Aorta (tissue), 5 donors: ENCODE measurements around the gene TNP2. TPM values are rescaled to one million over a fixed set of nuclear protein-coding genes. Genes with fewer than 3 reads are reported as not detected.

Experiments
- ATAC-seq: fragments of 200-7000 bp; cut with Tn5 transposase; one replicate; pipeline ENCODE4 v1.9.1; 2022; ENCODE audit warnings: moderate library complexity; ENCODE audit not compliant: low FRiP score
- DNase-seq, 2 donors: peaks; one replicate each; pipeline ENCODE4 v3.0.0-alpha.2; 2020
- H3K27ac ChIP-seq, 2 donors: one replicate each; pipeline ENCODE4 v1.5.1; 2013; ENCODE audit warnings: low read length in 2 of 2, mild to moderate bottlenecking in 2 of 2, moderate library complexity in 2 of 2, control low read depth in 1 of 2, inconsistent platforms in 1 of 2, low read depth in 1 of 2
- H3K27me3 ChIP-seq, 2 donors: one replicate each; pipeline ENCODE4 v1.6.1; 2013; ENCODE audit warnings: control low read depth in 1 of 2, low read length in 1 of 2, mild to moderate bottlenecking in 1 of 2, moderate library complexity in 1 of 2; ENCODE audit not compliant: insufficient read depth in 2 of 2, control insufficient read depth in 1 of 2
- H3K36me3 ChIP-seq, 2 donors: one replicate each; pipeline ENCODE4 v1.6.1; 2013; ENCODE audit warnings: control low read depth in 1 of 2, low read length in 1 of 2, mild to moderate bottlenecking in 1 of 2; ENCODE audit not compliant: insufficient read depth in 2 of 2, control insufficient read depth in 1 of 2
- H3K4me1 ChIP-seq, 2 donors: one replicate each; pipeline ENCODE4 v1.6.1; 2013; ENCODE audit warnings: low read length in 2 of 2, control low read depth in 1 of 2, mild to moderate bottlenecking in 1 of 2, moderate library complexity in 1 of 2; ENCODE audit not compliant: insufficient read depth in 2 of 2, control insufficient read depth in 1 of 2
- H3K4me3 ChIP-seq, 2 donors: one replicate each; pipeline ENCODE4 v1.5.1; 2013; ENCODE audit warnings: low read length in 2 of 2, control low read depth in 1 of 2, mild to moderate bottlenecking in 1 of 2
- H3K9me3 ChIP-seq: one replicate; pipeline ENCODE4 v1.6.1; 2013; ENCODE audit warnings: mild to moderate bottlenecking, low read length; ENCODE audit not compliant: control insufficient read depth
- WGBS, 2 donors: extraction: QIAGEN DNeasy Blood & Tissue Kit; methylation state at CpG; one replicate each; pipeline ENCODE4 v1.1.7; 2013; 5-methylcytosine and 5-hydroxymethylcytosine counted together
- intact Hi-C, 2 donors: fragments of 100-400 bp; cut with DNase I; formaldehyde crosslinking; loops; one replicate each; pipeline versions ENCODE4 v1.14.2 to v1.15.0; 2022
- polyA plus RNA-seq, 2 donors: library from polyadenylated mRNA; stranded (reverse); fragments of 200-250 nt; gene quantifications; one replicate each; pipeline ENCODE4 v1.2.3, GENCODE V29; 2013
- total RNA-seq, 2 donors: library from RNA; stranded (reverse); fragmentation: NEBNext Ultra II Directional; extraction: Animal tissue kit (Norgen Biotek cat#: 25700); gene quantifications; one replicate each; pipeline ENCODE4 v1.2.1, GENCODE V29; 2021
- donor health status: healthy with polysubstance abuse.
- donor health status: Bipolar disorder and iron deficiency.
- donor health status: DM: no; HTN: no; CAD: no.
- donor health status: DM: no; HTN: no; CAD: no.
- donor health status: DM: yes; HTN: yes; CAD: no.

The TNP2 gene
- total and polyA plus RNA-seq, 4 donors: not detected

DNA sequence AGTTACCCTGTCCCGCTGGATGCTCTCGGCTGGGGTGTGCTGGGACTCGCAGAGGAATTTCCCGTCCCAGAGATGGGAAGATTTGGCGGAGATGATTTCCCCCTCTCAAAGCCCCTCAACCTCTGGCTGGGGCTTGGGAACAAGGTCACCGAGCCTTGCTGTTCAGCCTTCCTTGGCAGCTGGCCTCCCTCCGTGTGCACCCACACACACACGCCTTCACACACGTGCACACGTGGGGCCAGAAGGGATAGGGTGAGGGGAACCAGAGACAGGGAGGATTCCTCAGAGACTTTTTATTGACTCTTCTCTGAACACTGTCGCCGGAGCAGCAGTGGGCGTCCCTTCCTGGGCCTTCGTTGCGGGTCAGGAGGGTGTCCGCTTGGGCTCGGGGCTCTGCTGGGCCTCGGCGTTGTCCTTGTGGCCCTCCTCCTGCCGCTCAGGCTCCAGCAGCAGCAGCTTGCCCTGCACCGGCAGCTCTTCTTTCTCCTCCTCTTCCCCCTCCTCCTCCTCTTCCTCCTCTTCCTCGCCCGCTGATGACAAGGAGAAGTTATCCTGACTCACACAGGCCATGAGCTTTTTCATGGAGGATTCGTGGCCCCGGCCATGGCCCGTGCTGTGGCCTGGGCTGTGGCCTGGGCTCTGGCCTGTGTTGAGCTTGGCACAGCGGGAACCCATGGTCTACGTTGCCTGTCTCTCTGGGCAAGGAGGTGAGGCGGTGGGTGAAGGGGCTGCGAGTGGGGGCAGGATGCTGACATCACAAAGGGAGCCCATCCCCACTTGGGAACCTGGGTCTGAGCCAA lies 4.0 kb upstream of the TNP2 start, which contains the start of gene PRM3:
PRM3 (minus strand) TSS at position 709 of the 800 bp plus-strand sequence; CDS start at position 675, 34 bp downstream.
- Histone ChIP-seq H3K27me3 (no peaks in the 10 kb centered on the region), H3K9me3 (no peaks in the 10 kb centered on the region), H3K4me3 (no peak within 1 kb of the TSS), H3K36me3 (no peaks in the 10 kb centered on the region), H3K27ac (no peak within 1 kb of the TSS), H3K4me1 (no peaks in the 10 kb centered on the region)
- ATAC-seq (no peak), DNase-seq (no peak)
- 87 to 88% methylated on average over 29 to 30 of the region's 30 CpGs for WGBS, 2 donors
- intact Hi-C loops: no loop called here

DNA sequence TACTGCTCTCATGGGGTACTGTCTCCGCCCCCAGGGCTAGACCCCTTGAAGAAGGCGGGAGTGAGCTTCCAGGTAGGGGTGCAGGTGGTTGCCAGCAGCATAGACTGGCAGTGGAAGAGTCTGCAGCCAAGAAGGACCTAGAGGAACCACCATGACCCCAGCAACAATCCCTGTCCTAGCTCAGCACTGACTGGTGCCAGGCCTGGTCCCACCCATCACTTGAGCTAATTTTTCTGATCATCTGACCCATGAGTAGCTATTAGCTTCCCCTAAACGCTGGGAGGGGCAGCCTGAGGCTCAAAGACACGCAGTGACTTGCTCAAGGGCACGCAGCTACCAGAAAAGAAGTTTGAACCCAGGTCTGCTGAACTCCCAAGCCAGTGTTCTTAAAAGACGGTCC lies 3.4 kb upstream of the TNP2 start:
- no peaks in the 10 kb centered on the region for H3K9me3 ChIP-seq
- H3K36me3 ChIP-seq: no peaks in the 10 kb centered on the region
- WGBS, 2 donors: 91% methylated on average over 6 of the region's 6 CpGs
- H3K4me1 ChIP-seq: no peaks in the 10 kb centered on the region
- no peak overlapping the region for H3K4me3 ChIP-seq
- DNase-seq (no peak), ATAC-seq (no peak)
- H3K27me3 ChIP-seq: no peaks in the 10 kb centered on the region
- H3K27ac ChIP-seq: no peak overlapping the region
- intact Hi-C loops: no loop called here

DNA sequence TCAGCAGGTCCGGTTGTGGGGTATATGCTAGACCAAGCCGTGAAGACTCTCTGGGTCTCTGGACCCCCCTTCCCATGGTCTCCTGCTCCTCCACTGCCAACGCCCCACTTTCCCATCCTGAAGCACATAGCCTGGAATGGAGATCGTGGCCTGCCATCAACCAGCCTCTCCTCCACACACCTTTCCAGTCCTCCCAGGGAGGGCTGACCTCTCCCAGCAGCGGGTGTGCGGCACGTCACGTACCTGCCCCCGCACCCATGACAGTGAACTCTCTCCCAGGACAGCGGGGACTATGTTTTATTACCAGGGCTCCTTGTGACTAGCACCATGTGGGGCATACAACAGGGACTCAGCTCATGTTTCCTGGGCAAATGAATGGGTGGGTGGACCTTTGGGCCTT lies 2.5 kb upstream of the TNP2 start:
- Histone ChIP-seq H3K4me1 (no peaks in the 10 kb centered on the region), H3K9me3 (no peaks in the 10 kb centered on the region), H3K4me3 (no peak overlapping the region), H3K27ac (no peak overlapping the region), H3K27me3 (no peaks in the 10 kb centered on the region), H3K36me3 (no peaks in the 10 kb centered on the region)
- DNase-seq (no peak), ATAC-seq (no peak)
- intact Hi-C loops: no loop called here
- 96 to 98% methylated on average over 10 of the region's 10 CpGs for WGBS, 2 donors

DNA sequence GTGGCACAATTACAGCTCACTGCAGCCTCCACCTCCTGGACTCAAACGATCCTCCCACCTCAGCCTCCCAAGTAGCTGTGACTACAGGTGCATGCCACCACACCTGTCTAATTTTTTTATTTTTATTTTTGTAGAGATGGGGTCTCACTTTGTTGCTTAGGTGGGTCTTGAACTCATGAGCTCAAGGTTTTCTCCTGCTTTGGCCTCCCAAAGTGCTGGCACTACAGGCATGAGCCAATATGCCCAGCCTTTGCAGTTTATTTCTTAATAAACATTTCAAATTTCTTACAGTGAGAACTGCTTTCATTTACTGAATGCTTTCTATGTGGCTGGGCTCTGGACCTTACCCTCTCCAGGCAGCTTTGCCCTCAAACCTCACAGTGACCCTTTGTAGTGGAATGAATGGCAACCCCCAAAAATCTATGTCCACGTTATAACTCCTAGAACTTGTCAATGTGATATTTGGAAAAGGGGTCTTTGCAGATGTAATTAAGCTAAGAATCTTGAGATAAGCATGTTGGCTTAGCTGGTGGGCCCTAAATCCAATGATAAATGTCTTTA lies 1.6 kb upstream of the TNP2 start:
- no peak overlapping the region for H3K27ac ChIP-seq
- no peak for ATAC-seq
- H3K27me3 ChIP-seq: no peaks in the 10 kb centered on the region
- H3K36me3 ChIP-seq: no peaks in the 10 kb centered on the region
- WGBS, 2 donors: 93 to 97% methylated on average over 2 of the region's 2 CpGs
- intact Hi-C loops: no loop called here
- H3K4me1 ChIP-seq: no peaks in the 10 kb centered on the region
- H3K9me3 ChIP-seq: no peaks in the 10 kb centered on the region
- no peak overlapping the region for H3K4me3 ChIP-seq
- no peak for DNase-seq

GRCh38 chr16:11265124-11265523 lies 4.0 kb downstream of the TNP2 start:
- ATAC-seq (no peak), DNase-seq (no peak)
- no peaks in the 10 kb centered on the region for H3K27me3 ChIP-seq
- no peak overlapping the region for H3K4me3 ChIP-seq
- no peaks in the 10 kb centered on the region for H3K9me3 ChIP-seq
- H3K4me1 ChIP-seq: no peaks in the 10 kb centered on the region
- intact Hi-C loops: no loop called here
- no peaks in the 10 kb centered on the region for H3K36me3 ChIP-seq
- WGBS, 2 donors: 70 to 80% methylated on average over 7 of the region's 7 CpGs
- no peak overlapping the region for H3K27ac ChIP-seq

DNA sequence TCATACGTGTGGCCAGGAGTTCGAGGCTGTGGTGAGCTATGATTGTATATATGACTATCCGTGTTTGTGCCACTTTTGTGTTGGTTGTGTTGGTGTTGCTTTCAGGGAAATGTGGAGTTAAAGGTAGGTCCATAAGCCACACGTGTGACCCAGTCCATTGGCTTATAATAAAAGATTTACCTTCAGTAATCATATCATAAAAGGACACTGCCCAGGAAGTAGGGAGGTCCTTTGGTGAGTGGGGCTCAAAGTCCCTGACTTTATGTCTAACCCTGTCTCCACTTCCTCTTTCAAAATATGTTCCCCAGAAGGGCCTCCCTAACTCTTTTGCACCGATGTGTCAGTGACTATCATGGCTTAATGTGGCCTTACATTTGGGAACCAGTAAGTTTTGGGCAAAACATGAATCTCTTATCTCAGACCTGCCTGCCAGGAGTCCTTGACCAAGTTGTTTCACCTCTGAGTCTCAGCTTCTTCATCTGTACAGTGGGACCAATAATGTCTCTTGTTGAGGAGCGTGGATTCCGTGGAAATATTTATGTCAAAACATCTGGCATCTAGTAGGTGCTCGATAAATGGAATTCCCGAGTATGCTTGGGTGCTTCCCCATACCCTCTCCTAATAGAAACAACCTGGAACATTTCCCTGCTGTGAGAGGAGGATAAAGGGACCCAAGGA lies 4.8 kb downstream of the TNP2 start:
- DNase-seq: no peak
- 83 to 87% methylated on average over 9 of the region's 9 CpGs for WGBS, 2 donors
- Histone ChIP-seq H3K27me3 (no peaks in the 10 kb centered on the region), H3K4me3 (no peak overlapping the region), H3K36me3 (no peaks in the 10 kb centered on the region), H3K27ac (no peak overlapping the region), H3K4me1 (no peaks in the 10 kb centered on the region), H3K9me3 (no peaks in the 10 kb centered on the region)
- intact Hi-C loops: no loop called here
- ATAC-seq: no peak

GRCh38 chr16:11263737-11264136 lies 5.4 kb downstream of the TNP2 start:
- DNase-seq (no peak), ATAC-seq (no peak)
- no peaks in the 10 kb centered on the region for H3K9me3 ChIP-seq
- H3K4me1 ChIP-seq: no peaks in the 10 kb centered on the region
- 71 to 72% methylated on average over 4 of the region's 4 CpGs for WGBS, 2 donors
- no peak overlapping the region for H3K4me3 ChIP-seq
- H3K27me3 ChIP-seq: no peaks in the 10 kb centered on the region
- H3K36me3 ChIP-seq: no peaks in the 10 kb centered on the region
- no peak overlapping the region for H3K27ac ChIP-seq
- intact Hi-C loops: no loop called here

DNA sequence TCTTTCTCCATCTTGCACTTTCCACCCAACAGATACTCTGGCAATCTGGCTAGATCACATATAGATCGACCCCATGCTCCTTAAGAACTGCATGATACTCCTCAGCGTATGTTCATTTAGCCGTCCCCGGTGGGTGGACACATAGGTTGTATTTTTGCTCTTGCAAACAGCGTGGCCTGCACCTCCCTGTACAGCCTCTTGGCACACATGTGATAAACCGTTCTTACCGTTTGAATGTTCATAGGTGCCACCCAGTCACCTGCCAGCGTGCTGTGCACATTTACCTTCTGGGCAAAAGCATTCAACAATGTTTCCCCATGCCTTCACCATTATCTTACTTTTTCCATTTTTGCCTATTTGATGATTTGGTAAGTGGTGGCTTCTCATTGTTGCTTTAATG lies 6.2 kb downstream of the TNP2 start:
- Histone ChIP-seq H3K36me3 (no peaks in the 10 kb centered on the region), H3K4me1 (no peaks in the 10 kb centered on the region), H3K4me3 (no peak overlapping the region), H3K9me3 (no peaks in the 10 kb centered on the region), H3K27ac (no peak overlapping the region), H3K27me3 (no peaks in the 10 kb centered on the region)
- ATAC-seq (no peak), DNase-seq (no peak)
- WGBS, 2 donors: 87 to 90% methylated on average over 8 of the region's 8 CpGs
- intact Hi-C loops: no loop called here

DNA sequence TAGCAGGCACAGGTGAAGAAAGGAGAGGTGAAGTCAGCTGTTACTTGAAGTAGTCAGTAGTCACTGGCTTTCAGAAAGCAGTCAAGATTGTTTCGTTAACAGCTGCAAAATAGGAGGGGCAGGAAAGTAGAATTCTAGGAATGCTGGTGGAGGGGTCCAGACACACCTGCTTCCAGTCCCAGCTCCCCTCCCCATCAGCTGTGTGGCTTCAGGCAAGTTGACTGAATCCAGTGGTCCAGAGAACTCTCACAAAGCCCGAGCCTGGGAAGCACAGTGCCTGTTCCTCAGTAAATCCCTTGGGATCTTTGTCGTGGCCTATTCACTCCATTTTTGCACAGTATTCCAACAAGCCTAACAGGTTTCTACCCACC lies 8.5 kb downstream of the TNP2 start:
- Histone ChIP-seq H3K4me3 (no peak overlapping the region), H3K9me3 (no peaks in the 10 kb centered on the region), H3K36me3 (no peaks in the 10 kb centered on the region), H3K27ac (no peak overlapping the region), H3K4me1 (no peaks in the 10 kb centered on the region), H3K27me3 (no peaks in the 10 kb centered on the region)
- WGBS, 2 donors: 57 to 67% methylated on average over 3 of the region's 3 CpGs
- DNase-seq (no peak), ATAC-seq (no peak)
- intact Hi-C loops: no loop called here
